Colonic mucosa (tissue), 4 donors: ENCODE results near the gene STXBP6. TPM values are rescaled to one million over a fixed set of nuclear protein-coding genes. Genes with fewer than 3 reads are reported as not detected.

Experiments used
- DNase-seq: peaks from one replicate; pipeline ENCODE4 v3.0.0-alpha.2; 2020
- H3K27ac ChIP-seq: fragments of 200-600 bp; one replicate; pipeline ENCODE4 v1.8.0; 2021
- H3K27me3 ChIP-seq: fragments of 200-600 bp; one replicate; pipeline ENCODE4 v1.8.0; 2021
- H3K36me3 ChIP-seq: fragments of 200-600 bp; one replicate; pipeline ENCODE4 v1.8.0; 2021
- H3K4me1 ChIP-seq: fragments of 200-600 bp; one replicate; pipeline ENCODE4 v1.8.0; 2021; ENCODE audit warnings: mild to moderate bottlenecking
- H3K4me3 ChIP-seq: fragments of 200-600 bp; one replicate; pipeline ENCODE4 v1.8.0; 2021
- H3K9ac ChIP-seq, 2 donors: one replicate each; pipeline ENCODE4 v1.7.0; 2013; ENCODE audit warnings: control low read depth in 2 of 2, low read depth in 2 of 2, low read length in 2 of 2
- H3K9me3 ChIP-seq: fragments of 200-600 bp; one replicate; pipeline ENCODE4 v1.8.0; 2021
- CTCF ChIP-seq: fragments of 200-600 bp; IDR thresholded peaks from one replicate; pipeline ENCODE4 v1.8.0; 2022; ENCODE audit warnings: antibody characterized with exemption, mild to moderate bottlenecking
- intact Hi-C: fragments of 100-400 bp; cut with DNase I; formaldehyde crosslinking; loops from one replicate; pipeline ENCODE4 v1.14.1; 2022
- total RNA-seq, 2 donors: library from RNA; stranded (reverse); fragmentation: NEBNext Ultra II Directional in 1 of 2; extraction: Animal tissue kit (Norgen Biotek cat#: 25700) in 1 of 2; gene quantifications; one replicate each; pipeline ENCODE4 v1.2.1, GENCODE V29; 2021
- donor health status: healthy.
- donor health status: DM: no; HTN: no; CAD: no.
- donor health status: DM: no; HTN: no; CAD: no.

The STXBP6 gene
- total RNA-seq, 2 donors from 2014 or later: 23.7 to 26.1 TPM

DNA sequence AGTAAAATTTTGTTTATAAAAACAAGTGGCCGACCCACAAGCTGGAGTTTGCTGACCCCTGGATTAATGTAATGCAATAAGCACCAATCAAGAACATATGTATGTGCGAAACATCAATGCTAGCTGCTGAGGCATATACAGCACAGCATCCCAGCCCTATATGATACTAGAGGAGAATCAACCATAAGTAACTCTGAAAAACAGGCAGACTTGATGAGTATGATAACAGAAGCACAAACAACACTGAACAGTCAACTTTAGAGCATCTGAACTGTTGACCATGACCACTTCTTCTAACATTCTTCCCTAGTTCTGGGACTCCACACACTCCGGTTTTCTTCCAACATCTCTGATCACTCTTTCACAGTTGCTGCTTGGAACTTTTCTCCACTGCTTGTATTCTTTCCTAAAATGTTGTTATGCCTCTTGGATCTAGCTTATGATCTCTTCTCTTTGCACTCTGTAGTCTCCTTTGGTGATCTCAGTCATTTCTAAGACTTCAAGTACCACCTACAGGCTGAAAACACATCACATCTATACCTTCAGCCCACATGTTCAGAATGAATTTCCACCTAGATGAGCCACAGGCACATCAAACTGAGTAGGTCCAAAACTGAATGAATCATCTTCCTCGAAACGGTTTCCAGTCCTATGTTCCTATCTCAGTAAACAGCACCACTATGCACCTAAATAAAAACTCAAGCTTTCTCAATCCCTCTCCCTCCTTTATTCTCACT lies 57.2 kb downstream of the STXBP6 start:
- no peak for DNase-seq
- Histone ChIP-seq H3K4me3 (no peak overlapping the region), H3K27ac (no peak overlapping the region), H3K27me3 (no peaks in the 10 kb centered on the region), H3K9me3 (no peaks in the 10 kb centered on the region), H3K4me1 (no peaks in the 10 kb centered on the region), H3K9ac (no peak overlapping the region), H3K36me3 (no peaks in the 10 kb centered on the region)
- TF ChIP-seq CTCF: no peak
- intact Hi-C loops: no loop called here

- H3K27ac ChIP-seq: no peak overlapping the region
- H3K4me1 ChIP-seq: no peaks in the 10 kb centered on the region
- H3K4me3 ChIP-seq: no peak overlapping the region
- H3K9ac ChIP-seq: no peak overlapping the region
- no peaks in the 10 kb centered on the region for H3K27me3 ChIP-seq
- intact Hi-C loops: no loop called here
- H3K9me3 ChIP-seq: no peaks in the 10 kb centered on the region
- no peaks in the 10 kb centered on the region for H3K36me3 ChIP-seq
- DNase-seq: no peak
- no peak for TF ChIP-seq CTCF
Measured at GRCh38 chr14:24991821-24992220, 58.1 kb downstream of the STXBP6 start.

DNA sequence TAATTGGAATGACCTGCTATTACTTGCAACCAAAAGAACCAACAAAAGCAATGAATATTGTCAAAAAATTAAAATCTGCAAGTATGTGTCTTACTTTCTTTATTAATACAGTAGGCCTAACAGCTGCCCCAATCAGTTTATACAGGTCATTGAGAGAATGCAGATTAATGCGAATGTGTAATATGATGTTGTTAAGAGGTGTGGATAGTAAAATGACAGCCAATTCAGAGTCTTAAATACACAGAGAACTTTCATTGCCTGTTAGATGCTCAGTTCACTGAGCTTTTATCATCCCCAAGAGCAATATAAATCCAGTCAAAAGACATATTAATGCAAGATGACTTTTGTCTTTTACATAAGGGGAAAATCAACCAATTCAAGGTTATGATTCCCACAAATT lies 58.7 kb downstream of the STXBP6 start:
- H3K9ac ChIP-seq: no peak overlapping the region
- no peaks in the 10 kb centered on the region for H3K36me3 ChIP-seq
- no peaks in the 10 kb centered on the region for H3K4me1 ChIP-seq
- H3K9me3 ChIP-seq: no peaks in the 10 kb centered on the region
- no peaks in the 10 kb centered on the region for H3K27me3 ChIP-seq
- H3K27ac ChIP-seq: no peak overlapping the region
- no peak for TF ChIP-seq CTCF
- no peak overlapping the region for H3K4me3 ChIP-seq
- no peak for DNase-seq
- intact Hi-C loops: no loop called here

GRCh38 chr14:24990773-24991172 lies 59.2 kb downstream of the STXBP6 start:
- peaks cover under 1% of the 10 kb centered on the region for H3K4me1 ChIP-seq
- no peaks in the 10 kb centered on the region for H3K9me3 ChIP-seq
- no peak overlapping the region for H3K9ac ChIP-seq
- H3K36me3 ChIP-seq: no peaks in the 10 kb centered on the region
- H3K27ac ChIP-seq: no peak overlapping the region
- intact Hi-C loops: no loop called here
- no peak overlapping the region for H3K4me3 ChIP-seq
- no peaks in the 10 kb centered on the region for H3K27me3 ChIP-seq
- DNase-seq: no peak
- no peak for TF ChIP-seq CTCF

DNA sequence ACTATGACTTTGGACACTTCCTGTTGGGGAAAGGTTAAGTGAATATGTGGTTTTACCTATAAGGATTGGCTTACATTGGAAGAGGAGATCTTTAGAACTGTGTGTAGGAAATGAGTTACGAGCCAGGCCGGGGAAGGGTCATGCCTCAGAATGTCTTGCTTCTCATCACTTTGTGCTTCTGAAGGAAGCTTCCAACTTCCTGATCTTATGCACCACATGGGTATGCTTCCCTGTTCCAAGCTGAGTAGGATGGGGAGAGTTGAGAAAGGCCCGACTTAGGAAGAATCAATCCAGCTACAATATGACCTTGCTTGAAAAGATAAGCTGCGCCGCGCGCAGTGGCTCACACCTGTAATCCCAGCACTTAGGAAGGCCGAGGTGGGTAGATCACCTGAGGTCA lies 59.9 kb downstream of the STXBP6 start:
- Histone ChIP-seq H3K9ac (no peak overlapping the region), H3K27ac (no peak overlapping the region), H3K27me3 (no peaks in the 10 kb centered on the region), H3K9me3 (no peaks in the 10 kb centered on the region), H3K4me1 (peaks cover 7% of the 10 kb centered on the region), H3K4me3 (no peak overlapping the region), H3K36me3 (no peaks in the 10 kb centered on the region)
- intact Hi-C loops: no loop called here
- no peak for DNase-seq
- no peak for TF ChIP-seq CTCF
